Adipocyte (in vitro differentiated cells): Measurements from ENCODE around the gene DICER1.
A peak's percentile ranks its signal among the peaks of the same experiment; 100 is the strongest.
"Not testable (repeated sequence)": the region's sequence is repeated elsewhere in the genome, so short reads cannot be mapped to it uniquely, and the experiment has no call there.

Source experiments
- DNase-seq: peaks from one replicate; pipeline ENCODE4 v3.0.0-alpha.2; 2015; ENCODE audit warnings: low read depth
- H3K27me3 ChIP-seq: replicated peaks from 2 replicates; pipeline ENCODE4 v1.7.0; 2013; ENCODE audit warnings: mild to moderate bottlenecking, low read length, moderate library complexity; ENCODE audit not compliant: control insufficient read depth, insufficient read depth
- H3K36me3 ChIP-seq: 2 replicates; pipeline ENCODE4 v1.7.0; 2013; ENCODE audit warnings: low read length, mild to moderate bottlenecking, moderate library complexity; ENCODE audit not compliant: control insufficient read depth, insufficient read depth, severe bottlenecking
- H3K4me1 ChIP-seq: 2 replicates; pipeline ENCODE4 v1.7.0; 2013; ENCODE audit warnings: mild to moderate bottlenecking, low read length, moderate library complexity; ENCODE audit not compliant: control insufficient read depth, insufficient read depth
- H3K4me3 ChIP-seq: 2 replicates; pipeline ENCODE4 v1.7.0; 2013; ENCODE audit warnings: mild to moderate bottlenecking, low read length, moderate library complexity
- H3K9ac ChIP-seq: 2 replicates; pipeline ENCODE4 v1.7.0; 2013; ENCODE audit warnings: mild to moderate bottlenecking, low read length, moderate library complexity
- H3K9me3 ChIP-seq: 2 replicates; pipeline ENCODE4 v1.7.0; 2013; ENCODE audit warnings: mild to moderate bottlenecking, low read length, moderate library complexity; ENCODE audit not compliant: control insufficient read depth

The DICER1 gene

GRCh38 chr14:95183532-95184412 is 26.4 kb upstream of the DICER1 start:
- Histone ChIP-seq H3K27me3 (no peaks in the 10 kb centered on the region), H3K9ac (no peak overlapping the region), H3K9me3 (peaks cover 7% of the 10 kb centered on the region), H3K4me3 (no peak overlapping the region), H3K36me3 (no peaks in the 10 kb centered on the region), H3K4me1 (peaks cover 34% of the 10 kb centered on the region)
- DNase-seq, result peak; percentile 34

GRCh38 chr14:95183082-95183481 is 25.8 kb upstream of the DICER1 start:
- Histone ChIP-seq H3K4me3 (no peak overlapping the region), H3K9ac (no peak overlapping the region), H3K27me3 (no peaks in the 10 kb centered on the region), H3K9me3 (peaks cover under 1% of the 10 kb centered on the region), H3K4me1 (peaks cover 34% of the 10 kb centered on the region), H3K36me3 (no peaks in the 10 kb centered on the region)
- DNase-seq, result no peak

DNA sequence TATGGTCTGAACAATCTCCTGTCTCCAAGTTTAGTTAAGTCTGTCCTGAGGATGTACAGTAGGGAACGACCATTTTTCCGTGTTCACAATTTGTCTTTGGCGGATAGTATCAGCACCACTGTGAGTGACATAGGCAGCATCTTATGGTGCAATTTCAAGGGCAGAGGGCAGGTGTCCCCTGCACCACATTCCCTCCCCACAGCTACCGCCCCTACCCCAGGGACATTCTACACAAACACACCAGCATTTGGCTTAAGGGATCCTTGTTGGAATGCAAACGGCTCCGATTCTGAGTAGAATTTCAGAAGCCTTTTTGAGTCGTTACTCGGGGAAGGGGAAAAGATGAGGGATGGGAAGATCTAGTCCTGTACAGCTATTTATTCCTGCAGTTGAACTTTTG is 25.1 kb upstream of the DICER1 start:
- no peak for DNase-seq
- H3K9me3 ChIP-seq, result no peaks in the 10 kb centered on the region
- no peak overlapping the region for H3K4me3 ChIP-seq
- H3K9ac ChIP-seq, result no peak overlapping the region
- peaks cover 34% of the 10 kb centered on the region for H3K4me1 ChIP-seq
- H3K36me3 ChIP-seq, result no peaks in the 10 kb centered on the region
- no peaks in the 10 kb centered on the region for H3K27me3 ChIP-seq

- Histone ChIP-seq H3K36me3 (no peaks in the 10 kb centered on the region), H3K9me3 (no peaks in the 10 kb centered on the region), H3K4me3 (no peak overlapping the region), H3K27me3 (no peaks in the 10 kb centered on the region), H3K9ac (no peak overlapping the region), H3K4me1 (peaks cover 34% of the 10 kb centered on the region)
- DNase-seq, result no peak
These were observed 23.8 kb upstream of the DICER1 start for GRCh38 chr14:95180966-95181741.

DNA sequence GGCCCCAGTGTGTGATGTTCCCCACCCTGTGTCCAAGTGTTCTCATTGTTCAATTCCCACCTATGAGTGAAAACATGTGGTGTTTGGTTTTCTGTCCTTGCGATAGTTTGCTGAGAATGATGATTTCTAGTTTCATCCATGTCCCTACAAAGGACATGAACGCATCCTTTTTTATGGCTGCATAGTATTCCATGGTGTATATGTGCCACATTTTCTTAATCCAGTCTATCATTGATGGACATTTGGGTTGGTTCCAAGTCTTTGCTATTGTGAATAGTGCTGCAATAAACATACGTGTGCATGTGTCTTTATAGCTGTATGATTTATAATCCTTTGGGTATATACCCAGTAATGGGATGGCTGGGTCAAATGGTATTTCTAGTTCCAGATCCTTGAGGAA is 18.3 kb upstream of the DICER1 start:
- not testable (repeated sequence) for H3K4me3 ChIP-seq, H3K9me3 ChIP-seq, H3K36me3 ChIP-seq, H3K27me3 ChIP-seq, H3K4me1 ChIP-seq, DNase-seq, H3K9ac ChIP-seq

- H3K27me3 ChIP-seq, result no peaks in the 10 kb centered on the region
- no peaks in the 10 kb centered on the region for H3K9me3 ChIP-seq
- DNase-seq, result no peak
- H3K4me3 ChIP-seq, result no peak overlapping the region
- no peaks in the 10 kb centered on the region for H3K36me3 ChIP-seq
- H3K9ac ChIP-seq, result no peak overlapping the region
- no peaks in the 10 kb centered on the region for H3K4me1 ChIP-seq
These were observed 17.0 kb upstream of the DICER1 start for GRCh38 chr14:95174184-95174792.

DNA sequence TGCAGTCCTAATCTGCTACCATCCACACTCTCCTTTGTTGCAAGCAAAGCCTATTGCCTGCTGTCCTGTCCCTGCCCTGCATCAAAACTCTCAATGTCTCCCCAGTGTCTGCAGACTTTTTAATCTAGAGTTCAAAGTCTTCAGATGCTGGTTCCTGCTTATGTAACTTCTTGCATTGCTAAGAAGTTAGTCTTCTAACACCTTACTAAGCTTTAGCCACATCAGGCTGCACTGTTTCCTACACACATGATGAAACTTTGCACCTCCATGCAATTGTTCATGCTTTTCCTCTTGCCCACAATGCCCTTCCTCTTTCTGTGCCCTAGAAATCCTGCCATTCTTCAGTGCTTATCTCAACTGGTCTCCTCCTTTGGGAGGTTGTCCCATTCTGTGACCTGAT is 16.2 kb upstream of the DICER1 start:
- Histone ChIP-seq H3K9ac (no peak overlapping the region), H3K4me1 (no peaks in the 10 kb centered on the region), H3K9me3 (no peaks in the 10 kb centered on the region), H3K4me3 (no peak overlapping the region), H3K36me3 (no peaks in the 10 kb centered on the region), H3K27me3 (no peaks in the 10 kb centered on the region)
- DNase-seq, result no peak

GRCh38 chr14:95167177-95167576 is 9.8 kb upstream of the DICER1 start:
- peaks cover 16% of the 10 kb centered on the region for H3K4me1 ChIP-seq
- no peak overlapping the region for H3K4me3 ChIP-seq
- peaks cover 10% of the 10 kb centered on the region for H3K9me3 ChIP-seq
- H3K36me3 ChIP-seq, result no peaks in the 10 kb centered on the region
- H3K27me3 ChIP-seq, result no peaks in the 10 kb centered on the region
- no peak for DNase-seq
- H3K9ac ChIP-seq, result no peak overlapping the region

DNA sequence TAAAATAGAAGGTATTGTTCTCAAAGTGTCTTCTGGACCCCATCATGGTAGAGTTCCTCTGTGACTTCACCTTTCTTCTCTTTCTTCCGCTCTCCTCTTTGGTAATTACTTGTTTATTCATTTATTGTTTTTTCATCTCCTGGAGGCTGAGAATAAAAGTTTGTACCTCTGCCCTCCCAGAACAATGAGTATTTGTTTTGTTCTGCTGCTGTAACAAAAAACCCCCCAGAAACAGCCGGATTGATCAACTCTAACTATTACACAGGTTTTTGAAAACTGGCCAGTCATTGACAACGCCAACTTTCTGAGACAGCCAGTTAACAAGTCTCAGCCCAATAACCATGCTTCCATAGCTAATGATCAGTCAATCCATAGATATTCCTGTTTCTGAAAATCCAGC is 8.2 kb upstream of the DICER1 start:
- H3K4me3 ChIP-seq, result no peak overlapping the region
- no peak for DNase-seq
- H3K27me3 ChIP-seq, result no peaks in the 10 kb centered on the region
- no peaks in the 10 kb centered on the region for H3K36me3 ChIP-seq
- no peak overlapping the region for H3K9ac ChIP-seq
- peaks cover 21% of the 10 kb centered on the region for H3K4me1 ChIP-seq
- H3K9me3 ChIP-seq, result peaks cover 10% of the 10 kb centered on the region

DNA sequence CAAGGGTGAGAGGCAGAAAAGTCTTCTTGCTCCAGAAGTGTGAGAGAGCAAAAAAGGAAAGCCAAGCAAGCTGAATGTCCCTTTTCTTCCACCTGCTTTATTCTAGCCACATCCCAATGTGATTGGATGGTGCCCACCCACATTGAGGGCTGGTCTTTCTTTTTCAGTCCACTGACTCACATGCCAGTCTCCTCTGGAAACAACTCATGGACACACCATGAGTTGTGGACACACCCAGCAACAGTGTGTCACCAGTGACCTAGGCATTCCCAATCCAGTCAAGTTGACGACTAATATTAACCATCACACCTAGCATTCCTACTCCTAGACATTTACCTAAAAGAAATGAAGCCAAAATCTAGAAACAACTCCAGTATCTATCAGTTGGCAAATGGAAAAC is 7.2 kb upstream of the DICER1 start:
- Histone ChIP-seq H3K4me1 (peaks cover 21% of the 10 kb centered on the region), H3K4me3 (no peak overlapping the region), H3K36me3 (no peaks in the 10 kb centered on the region), H3K27me3 (no peaks in the 10 kb centered on the region), H3K9ac (no peak overlapping the region), H3K9me3 (peaks cover 10% of the 10 kb centered on the region)
- DNase-seq, result no peak

GRCh38 chr14:95163666-95164065 is 6.3 kb upstream of the DICER1 start:
- DNase-seq, result no peak
- no peaks in the 10 kb centered on the region for H3K36me3 ChIP-seq

More at GRCh38 chr14:95163666-95164065, 6.3 kb upstream of the DICER1 start:
- Histone ChIP-seq H3K27me3 (no peaks in the 10 kb centered on the region), H3K4me3 (no peak overlapping the region), H3K9ac (no peak overlapping the region), H3K4me1 (peaks cover 21% of the 10 kb centered on the region), H3K9me3 (peaks cover 10% of the 10 kb centered on the region)
